GM10248 (cell line): Measurements from ENCODE around the gene TMSB15C.

Experiments used
- CTCF ChIA-PET: fragments of 300-600 bp; sonication (Branson Sonifier 250); formaldehyde crosslinking; extraction: SDS; loops from one replicate; lab custom pipeline; 2021; ENCODE audit warnings: antibody characterized with exemption; lab: Yijun Ruan, JAX
- POLR2A ChIA-PET: fragments of 350-650 bp; sonication (Branson Sonifier 250); formaldehyde crosslinking; extraction: SDS; loops from one replicate; lab custom pipeline; 2020; ENCODE audit warnings: antibody characterized with exemption; lab: Yijun Ruan, JAX
- DNase-seq: peaks from one replicate; pipeline ENCODE4 v3.0.0; 2012; ENCODE audit errors: extremely low spot score
- CTCF ChIP-seq: IDR thresholded peaks from 2 replicates; pipeline ENCODE4 v1.5.1; 2012; ENCODE audit warnings: mild to moderate bottlenecking, low read depth; ENCODE audit errors: extremely low read depth, missing control alignments, control extremely low read depth

Gene TMSB15C

GRCh38 chrX:104108955-104109354 lies 32.9 kb upstream of the TMSB15C start:
- ChIA-PET POLR2A (no interaction called here), CTCF (interaction anchor here (1.0 to 1.7 kb wide), 5 partner anchors 10 to 277 kb away, joined by 3 to 8 read pairs (median 4); partner anchors contain the start of gene RAB9B)
- no peak for DNase-seq
- TF ChIP-seq CTCF, result no peak

- CTCF ChIA-PET, result interaction anchor here (1.1 kb wide), 1 partner anchor 8 kb away, joined by 3 read pairs; no protein-coding TSS in a partner anchor
- DNase-seq, result no peak
- POLR2A ChIA-PET, result no interaction called here
- TF ChIP-seq CTCF, result no peak
Observed at GRCh38 chrX:104105330-104106262, 29.6 kb upstream of the TMSB15C start.

GRCh38 chrX:104104676-104105075 lies 28.6 kb upstream of the TMSB15C start:
- CTCF ChIA-PET, result interaction anchor here (1.1 kb wide), 1 partner anchor 9 kb away, joined by 3 read pairs; no protein-coding TSS in a partner anchor
- POLR2A ChIA-PET, result no interaction called here
- no peak for DNase-seq
- no peak for TF ChIP-seq CTCF

GRCh38 chrX:104098919-104099318 lies 22.9 kb upstream of the TMSB15C start:
- TF ChIP-seq CTCF, result no peak
- ChIA-PET CTCF (interaction anchor here (0.8 to 2.5 kb wide), 4 partner anchors 11 to 38 kb away, joined by 3 to 28 read pairs (median 9); partner anchors contain the start of gene ZCCHC18), POLR2A (no interaction called here)
- DNase-seq, result no peak

- POLR2A ChIA-PET, result no interaction called here
- CTCF ChIA-PET, result interaction anchor here (0.8 to 2.5 kb wide), 4 partner anchors 12 to 39 kb away, joined by 3 to 28 read pairs (median 9); partner anchors contain the start of gene ZCCHC18
- TF ChIP-seq CTCF, result peak; percentile 52
- DNase-seq, result peak; percentile 20
Observed at GRCh38 chrX:104098151-104098808, 22.2 kb upstream of the TMSB15C start.

- ChIA-PET POLR2A (no interaction called here), CTCF (no interaction called here)
- DNase-seq, result no peak
- TF ChIP-seq CTCF, result no peak
Observed at GRCh38 chrX:104085919-104086318, 9.9 kb upstream of the TMSB15C start.
